HG03196 (cell line): ENCODE data around the gene ACP2.
"Not testable (repeated sequence)": the region's sequence is repeated elsewhere in the genome, so short reads cannot be mapped to it uniquely, and the experiment has no call there.

Source experiments
- ATAC-seq: cut with Tn5 transposase; IDR thresholded peaks from one replicate; pipeline ENCODE4 v1.9.1; 2021; ENCODE audit not compliant: unreplicated experiment

Gene ACP2

GRCh38 chr11:47208008-47208552 lies 40.5 kb downstream of the ACP2 start:
- ATAC-seq: not testable (repeated sequence)

GRCh38 chr11:47207459-47207858 lies 41.2 kb downstream of the ACP2 start:
- no peak for ATAC-seq

- ATAC-seq: not testable (repeated sequence)
Measured at GRCh38 chr11:47206577-47206976, 42.0 kb downstream of the ACP2 start.

GRCh38 chr11:47204637-47204989 lies 44.0 kb downstream of the ACP2 start:
- ATAC-seq: no peak

GRCh38 chr11:47202576-47202975 lies 46.0 kb downstream of the ACP2 start:
- ATAC-seq: no peak

- no peak for ATAC-seq
Measured at GRCh38 chr11:47201015-47201414, 47.6 kb downstream of the ACP2 start.

GRCh38 chr11:47198161-47198560 lies 50.5 kb downstream of the ACP2 start:
- not testable (repeated sequence) for ATAC-seq

GRCh38 chr11:47192111-47192510 lies 56.5 kb downstream of the ACP2 start:
- ATAC-seq: no peak

- not testable (repeated sequence) for ATAC-seq
Measured at GRCh38 chr11:47191137-47191536, 57.5 kb downstream of the ACP2 start.
